H54 (cell line): ENCODE measurements around the gene FBXW5.

Experiments used
- DNase-seq: peaks from one replicate; pipeline ENCODE4 v3.0.0; 2011; ENCODE audit warnings: low spot score, mixed read lengths; ENCODE audit not compliant: insufficient read length
- FAIRE-seq: peaks from 3 replicates; lab custom pipeline; 2011; peaks lifted over from hg19 to GRCh38; lab: Jason Lieb, UNC
- POLR2A ChIP-seq: IDR thresholded peaks from 2 replicates; pipeline ENCODE4 v1.6.1; 2011; ENCODE audit warnings: low read depth, mild to moderate bottlenecking, low read length

Gene FBXW5

DNA sequence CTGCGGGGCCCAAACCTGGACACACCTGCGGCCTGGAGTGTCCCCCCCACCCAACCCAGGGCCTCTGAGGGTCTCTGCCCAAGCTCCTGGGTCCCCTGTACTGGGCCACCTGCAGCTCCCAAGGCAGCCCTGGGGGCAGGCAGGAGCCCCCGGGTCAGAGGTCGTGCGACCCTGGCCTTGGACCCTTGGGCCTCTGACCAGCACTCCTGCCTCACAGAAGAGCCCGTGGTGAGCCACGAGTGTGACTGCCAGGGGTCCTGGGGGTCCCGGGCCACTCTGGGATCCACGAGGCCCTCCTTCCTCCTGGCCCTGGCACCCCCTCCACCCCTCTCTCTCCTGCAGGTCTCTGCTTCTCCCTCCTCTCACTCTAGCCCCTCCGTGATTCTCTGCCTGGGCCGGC is 27.8 kb upstream of the FBXW5 start:
- FAIRE-seq = no peak
- no peak for TF ChIP-seq POLR2A

DNA sequence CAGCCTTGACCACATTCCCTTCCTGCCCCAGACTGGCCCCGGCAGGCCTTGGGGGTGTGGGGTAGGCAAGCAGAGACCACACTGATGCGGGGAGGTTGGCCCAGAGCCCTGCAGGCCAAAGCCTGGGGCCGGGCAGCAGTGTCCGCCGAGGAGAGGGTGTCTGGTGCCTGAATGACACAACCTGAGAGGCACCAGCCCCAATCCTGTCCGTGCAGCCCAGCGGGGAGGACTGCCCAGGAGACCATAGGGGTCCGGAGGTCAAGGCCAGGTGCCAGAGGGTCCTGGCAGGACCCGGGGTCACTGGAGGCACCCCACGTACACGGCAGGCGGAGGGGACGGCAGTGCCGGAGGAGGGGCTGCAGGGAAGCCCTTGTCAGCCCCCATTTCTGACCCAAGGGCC is 27.2 kb upstream of the FBXW5 start:
- no peak for FAIRE-seq
- TF ChIP-seq POLR2A = no peak

More for the DNA sequence above, 27.8 kb upstream of the FBXW5 start:
- no peak for DNase-seq

DNA sequence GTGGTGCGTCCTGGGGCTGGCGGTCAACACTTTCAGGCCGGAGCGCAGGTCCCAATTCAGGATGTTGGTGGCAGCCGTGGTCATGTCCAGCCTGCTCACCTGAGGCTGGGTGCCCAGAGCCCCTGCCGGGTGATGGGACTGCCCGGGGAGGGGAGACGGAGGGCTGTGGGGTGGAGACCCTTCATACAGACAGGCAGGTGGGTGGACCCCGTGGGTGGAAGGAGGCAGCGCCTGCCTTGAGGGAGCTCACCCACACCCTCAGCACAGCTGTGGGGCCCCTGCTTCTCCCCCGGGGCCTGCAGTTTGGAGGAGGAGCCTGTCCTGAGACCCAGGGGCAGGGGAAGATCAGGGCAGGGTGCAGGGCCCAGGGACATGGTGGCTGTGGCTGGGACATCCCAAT is 25.8 kb upstream of the FBXW5 start:
- FAIRE-seq (no peak), DNase-seq (no peak)
- no peak for TF ChIP-seq POLR2A

More for the DNA sequence above, 27.2 kb upstream of the FBXW5 start:
- no peak for DNase-seq

DNA sequence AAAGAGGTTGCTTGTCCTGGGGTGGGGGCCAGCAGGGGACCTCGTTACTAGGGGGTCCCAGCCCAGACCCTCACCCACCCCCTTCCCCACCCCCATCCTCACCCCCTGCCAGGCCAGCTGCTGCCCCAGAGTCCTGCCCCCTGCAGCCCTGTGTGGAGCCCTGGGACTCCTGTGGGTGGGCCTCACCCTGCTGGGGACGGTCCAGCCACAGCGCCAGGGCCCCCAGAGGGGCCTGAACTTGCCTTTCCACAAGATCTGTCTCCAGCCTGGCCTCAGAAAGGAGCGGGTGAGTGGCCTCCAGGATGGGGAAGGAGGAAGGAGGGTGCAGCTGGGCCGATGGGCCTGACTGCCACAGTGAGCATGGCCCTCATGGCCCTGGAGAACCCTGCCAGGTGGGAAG is 25.2 kb upstream of the FBXW5 start:
- no peak for DNase-seq
- FAIRE-seq = no peak
- no peak for TF ChIP-seq POLR2A

DNA sequence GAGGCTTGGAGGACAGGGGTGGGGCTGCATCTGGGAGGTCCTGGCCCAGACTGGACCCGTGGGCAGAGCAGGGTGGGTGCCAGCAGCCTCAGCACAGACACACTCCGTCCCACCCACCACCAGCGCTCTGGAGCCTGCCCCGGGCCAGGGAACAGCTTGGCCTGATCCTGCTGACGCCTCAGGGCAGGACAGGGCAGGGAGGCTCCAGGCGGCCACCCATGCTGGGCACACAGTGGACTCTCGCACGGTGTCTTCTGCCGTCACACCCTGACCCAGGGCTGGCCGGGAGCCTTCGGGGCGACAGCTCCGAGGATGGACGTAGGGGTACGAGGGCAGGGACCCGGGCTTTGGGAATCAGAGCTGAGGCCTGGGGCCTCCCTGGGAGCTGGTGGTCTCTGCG is 24.6 kb upstream of the FBXW5 start:
- FAIRE-seq = no peak
- TF ChIP-seq POLR2A = no peak
- no peak for DNase-seq

DNA sequence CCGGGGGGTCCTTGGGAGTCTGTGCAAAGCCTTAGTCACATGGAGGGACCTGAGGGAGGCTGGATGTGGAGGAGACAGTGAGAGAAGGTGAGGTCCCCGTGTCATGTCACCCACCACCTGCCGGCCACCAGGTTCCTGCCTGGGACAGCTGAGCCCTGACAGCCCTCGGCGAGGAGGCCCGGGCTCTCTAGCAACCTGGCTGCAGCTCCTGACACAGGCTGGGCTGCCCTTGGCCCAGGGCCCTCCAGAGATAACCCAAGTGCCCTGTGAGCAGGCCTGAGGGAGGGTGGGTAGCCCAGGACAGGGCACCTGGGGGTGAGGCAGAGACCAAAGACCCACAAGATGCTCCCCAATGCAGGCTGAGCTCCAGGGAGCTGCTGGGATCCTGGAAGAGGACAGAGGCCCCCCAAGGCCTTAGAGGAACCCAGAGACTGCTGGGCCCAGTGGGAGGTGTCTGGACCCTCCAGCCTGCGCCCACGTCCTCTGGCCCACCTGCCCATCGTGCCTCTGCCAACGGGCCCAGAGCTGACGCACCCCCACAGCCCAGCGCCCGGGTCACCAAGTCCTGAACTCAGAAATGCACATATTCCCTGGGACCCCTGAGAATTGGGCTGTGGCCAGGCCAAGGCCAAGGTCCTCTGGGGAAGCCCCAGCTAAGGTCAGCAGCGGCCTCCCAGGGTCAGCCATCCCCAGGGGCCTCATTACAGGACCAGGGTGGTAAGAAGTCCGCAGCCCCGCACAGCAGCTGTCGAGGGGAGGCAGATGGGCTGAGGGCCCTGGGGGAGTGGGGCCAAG is 24.0 kb upstream of the FBXW5 start:
- DNase-seq (no peak), FAIRE-seq (no peak)
- TF ChIP-seq POLR2A = no peak

DNA sequence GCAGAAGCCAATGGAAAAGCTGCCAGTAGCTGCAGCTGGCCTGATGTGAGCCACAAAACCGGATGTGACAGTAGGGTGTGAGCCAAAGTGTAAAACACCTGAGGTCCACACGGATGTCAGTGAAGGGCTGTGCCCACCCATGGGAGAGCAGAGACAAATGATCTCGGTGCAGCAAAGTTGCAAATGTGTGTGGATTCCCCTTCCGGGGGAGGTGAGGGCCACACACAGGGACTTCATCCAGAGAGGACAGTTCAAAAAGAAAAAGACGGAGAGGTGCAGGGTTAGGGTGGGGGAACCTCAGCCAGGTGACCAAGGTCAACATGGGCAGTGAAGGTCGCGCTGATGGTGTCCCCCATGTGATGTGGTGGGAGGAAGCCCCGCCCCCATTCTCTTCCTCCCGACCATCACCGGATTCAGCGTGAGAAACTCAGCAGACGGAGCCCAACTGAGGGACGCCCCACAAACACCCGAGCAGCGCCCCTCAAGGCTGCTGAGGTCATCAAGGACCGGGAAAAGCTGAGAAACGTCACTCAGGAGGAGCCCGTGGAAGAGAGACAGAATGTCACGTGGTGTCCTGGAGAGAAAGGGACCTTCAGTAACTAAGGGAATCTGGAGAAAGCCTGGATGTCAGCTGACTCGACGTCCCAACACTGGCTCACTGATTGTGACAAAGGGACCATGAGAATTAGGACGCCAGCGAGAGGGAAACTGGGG is 21.4 kb upstream of the FBXW5 start:
- TF ChIP-seq POLR2A = no peak
- FAIRE-seq = no peak
- no peak for DNase-seq

DNA sequence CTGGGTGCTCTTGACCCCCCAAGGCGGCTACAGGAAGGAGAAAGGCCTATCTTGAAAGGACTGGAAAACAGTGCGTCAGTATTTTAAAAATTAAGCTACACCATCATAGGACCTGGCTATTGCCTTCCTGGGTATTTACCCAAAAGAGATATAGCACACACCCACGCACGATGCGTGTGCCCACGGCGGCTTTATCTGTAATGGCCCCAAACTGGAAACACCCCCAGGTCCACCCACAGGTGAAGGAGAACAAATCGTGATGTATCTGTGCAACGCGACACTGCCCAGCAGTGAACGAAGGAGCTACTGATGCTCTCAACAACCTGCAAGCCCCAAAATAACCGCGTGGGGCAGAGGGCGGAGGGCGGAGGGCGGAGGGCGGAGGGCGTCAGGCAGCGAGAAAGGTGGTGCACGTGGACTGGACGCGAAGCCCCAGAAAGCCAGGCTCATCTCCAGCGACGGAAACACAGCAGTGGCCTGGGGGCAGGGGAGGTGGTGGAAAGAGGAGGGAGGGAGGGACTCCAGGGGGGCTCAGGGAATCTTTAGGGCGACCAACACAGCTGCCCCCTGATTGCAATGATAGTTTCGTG is 20.4 kb upstream of the FBXW5 start:
- no peak for DNase-seq
- no peak for FAIRE-seq
- no peak for TF ChIP-seq POLR2A

DNA sequence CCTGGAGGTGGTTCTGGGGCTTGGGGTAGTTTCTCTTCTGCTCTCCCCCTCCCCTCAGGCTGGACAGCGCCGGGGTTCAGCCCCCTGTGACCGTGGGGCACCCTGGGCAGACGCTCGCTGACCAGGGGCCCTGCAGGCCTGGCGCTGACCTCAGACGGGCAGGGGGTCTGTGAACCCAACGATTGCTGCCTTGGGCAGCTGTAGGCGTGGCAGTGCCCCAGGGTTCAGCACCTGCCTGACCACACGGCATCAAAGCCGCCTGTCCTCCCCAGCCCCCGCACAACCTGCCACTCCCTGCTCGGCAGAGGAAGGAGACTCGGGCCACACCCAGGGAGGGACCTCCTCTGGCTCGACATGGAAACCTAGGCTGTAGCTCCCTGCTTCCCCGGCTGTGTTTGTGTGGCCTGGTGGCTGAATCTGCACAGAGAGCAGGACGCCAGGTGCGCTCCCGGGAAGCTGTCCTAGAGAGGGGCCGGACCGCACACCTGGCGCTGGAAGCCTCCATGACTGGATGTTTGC is 19.7 kb upstream of the FBXW5 start:
- FAIRE-seq (no peak), DNase-seq (no peak)
- TF ChIP-seq POLR2A = no peak

DNA sequence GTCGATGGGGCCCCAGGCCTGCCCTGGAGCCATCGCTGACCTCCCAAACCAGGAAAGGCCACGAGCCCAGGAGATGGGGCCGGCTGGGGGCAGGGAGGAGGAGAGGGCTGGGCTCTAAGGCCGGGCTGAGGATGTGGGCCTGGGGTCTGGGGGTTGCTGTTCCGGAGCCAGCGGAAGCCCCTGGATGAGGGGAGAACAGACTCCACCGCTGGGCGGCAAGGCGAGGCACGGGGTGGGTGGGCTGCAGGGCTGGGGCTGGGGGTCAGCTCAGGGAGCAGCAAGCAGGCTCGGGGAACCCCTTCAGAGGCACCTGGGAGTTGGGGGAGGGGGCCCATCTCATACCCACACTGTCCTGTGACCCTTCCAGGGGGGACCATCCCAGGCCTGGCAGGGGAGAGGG is 19.2 kb upstream of the FBXW5 start:
- FAIRE-seq (no peak), DNase-seq (no peak)
- no peak for TF ChIP-seq POLR2A

DNA sequence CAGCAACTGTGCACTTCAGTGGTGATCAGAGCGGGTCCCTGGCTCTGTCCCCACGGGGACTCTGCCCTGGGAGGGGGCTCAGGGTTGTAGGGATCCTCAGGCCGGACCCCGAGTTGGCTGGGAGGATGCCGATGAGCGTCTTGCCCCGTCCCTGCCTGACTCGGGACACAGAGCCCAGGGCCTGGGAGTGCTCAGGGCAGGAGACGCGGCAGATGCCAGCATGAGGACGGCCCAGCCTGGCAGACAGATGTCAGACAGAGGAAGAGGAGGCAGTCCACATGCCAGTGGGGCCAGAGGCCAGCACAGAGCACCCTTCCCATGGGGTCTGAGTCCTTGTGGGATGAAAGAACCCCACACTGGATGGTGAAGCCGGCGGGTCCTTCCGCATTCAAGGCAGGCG is 18.8 kb upstream of the FBXW5 start:
- FAIRE-seq (no peak), DNase-seq (no peak)
- TF ChIP-seq POLR2A = no peak

DNA sequence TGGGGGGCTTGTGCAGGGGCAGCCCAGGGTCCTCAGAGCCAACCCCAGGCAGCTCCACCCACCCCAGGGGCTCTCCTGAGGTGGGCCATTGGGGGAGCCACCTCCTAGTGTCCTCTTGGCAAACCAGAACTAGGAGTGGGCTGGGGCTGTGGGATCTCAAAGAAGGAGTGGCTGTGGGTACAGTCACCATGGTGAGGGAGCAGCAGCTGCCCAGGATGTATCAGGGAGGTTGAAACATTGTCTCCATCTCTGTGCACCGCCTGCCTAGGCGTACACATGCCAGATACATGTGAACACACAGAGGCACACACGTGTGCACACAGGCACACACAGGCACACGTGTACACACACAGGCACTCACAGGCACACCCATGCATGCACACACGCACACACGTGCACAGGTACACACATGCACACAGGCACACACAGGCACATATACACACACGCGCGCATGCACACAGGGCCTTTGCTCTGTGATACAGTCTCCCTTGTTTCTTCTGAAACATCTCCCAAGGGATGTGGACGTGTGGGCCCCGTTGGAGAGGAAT is 18.2 kb upstream of the FBXW5 start:
- FAIRE-seq (no peak), DNase-seq (no peak)
- TF ChIP-seq POLR2A = no peak

DNA sequence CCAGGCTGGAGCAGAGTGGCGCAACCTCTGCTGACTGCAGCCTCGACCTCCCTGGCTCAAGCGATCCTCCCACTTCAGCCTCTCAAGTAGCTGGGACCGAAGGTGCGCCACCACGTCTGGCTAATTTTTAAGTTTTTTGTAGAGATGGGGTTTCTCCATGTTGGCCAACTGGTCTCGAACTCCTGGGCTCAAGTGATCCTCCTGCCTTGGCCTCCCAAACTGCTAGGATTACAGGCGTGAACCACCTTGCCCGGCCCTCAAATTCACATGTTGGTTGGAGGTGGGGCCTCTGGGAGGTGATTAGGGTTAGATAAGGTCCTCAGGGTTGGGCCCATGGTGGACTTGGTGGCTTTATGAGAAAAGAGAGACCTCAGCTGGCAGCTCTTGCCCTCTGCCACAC is 17.6 kb upstream of the FBXW5 start:
- no peak for TF ChIP-seq POLR2A
- DNase-seq (no peak), FAIRE-seq (no peak)
